ENCODE data around the gene ABHD16A. TPM values are rescaled to one million over a fixed set of nuclear protein-coding genes. Genes with fewer than 3 reads are reported as not detected.

Gene ABHD16A
- total and polyA plus RNA-seq, 10 of the 15 experiments (the other 5 are each of a cell fraction or from before 2014, with no cell fraction given): 7.5 to 43.0 (median 32.9) TPM

DNA sequence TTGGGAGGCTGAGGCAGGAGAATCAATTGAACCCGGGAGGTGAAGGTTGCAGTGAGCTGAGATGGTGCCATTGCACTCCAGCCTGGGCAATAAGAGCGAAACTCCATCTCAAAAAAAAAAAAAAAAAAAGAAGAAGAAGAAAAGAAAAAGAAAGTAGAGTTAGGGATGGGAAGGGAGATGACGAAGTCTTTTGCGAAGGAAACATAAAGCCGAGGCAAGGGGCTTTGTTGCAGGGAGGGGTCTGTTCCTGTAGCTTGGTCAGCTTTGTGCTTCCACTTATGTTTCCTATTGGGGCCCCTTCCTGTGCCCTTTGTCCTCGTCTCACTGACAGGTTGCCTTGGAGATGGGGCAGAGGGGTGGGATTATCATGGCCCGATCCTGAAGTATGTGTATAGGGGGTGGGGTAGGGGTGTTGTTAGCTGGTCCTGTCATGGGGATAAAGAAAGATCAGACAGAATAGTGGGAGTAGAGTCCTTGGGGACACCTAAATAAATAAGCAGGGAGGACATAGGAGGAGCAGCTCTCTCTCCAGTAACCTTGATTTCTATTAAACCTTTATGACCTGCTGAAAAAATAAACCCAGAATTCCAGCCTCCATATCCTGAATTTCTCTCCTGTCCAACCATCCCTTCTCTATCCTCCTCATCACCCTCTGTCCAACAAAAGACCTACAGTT lies 34.3 kb upstream of the ABHD16A start (continued):
- no peak for TF ChIP-seq MTA3 (IDR thresholded peaks at IDR 0.05; ENCODE audit: borderline replicate concordance, low read length)
- TF ChIP-seq NR2C1 (IDR thresholded peaks at IDR 0.05): peak; percentile 20; the same call in 1 of the 2 replicates
- no peak for TF ChIP-seq RUNX3 (IDR thresholded peaks at IDR 0.05; ENCODE audit: low read length)
- no peak for TF ChIP-seq CBFB (IDR thresholded peaks at IDR 0.05; ENCODE audit: low read depth)
- TF ChIP-seq, protein P1, sequence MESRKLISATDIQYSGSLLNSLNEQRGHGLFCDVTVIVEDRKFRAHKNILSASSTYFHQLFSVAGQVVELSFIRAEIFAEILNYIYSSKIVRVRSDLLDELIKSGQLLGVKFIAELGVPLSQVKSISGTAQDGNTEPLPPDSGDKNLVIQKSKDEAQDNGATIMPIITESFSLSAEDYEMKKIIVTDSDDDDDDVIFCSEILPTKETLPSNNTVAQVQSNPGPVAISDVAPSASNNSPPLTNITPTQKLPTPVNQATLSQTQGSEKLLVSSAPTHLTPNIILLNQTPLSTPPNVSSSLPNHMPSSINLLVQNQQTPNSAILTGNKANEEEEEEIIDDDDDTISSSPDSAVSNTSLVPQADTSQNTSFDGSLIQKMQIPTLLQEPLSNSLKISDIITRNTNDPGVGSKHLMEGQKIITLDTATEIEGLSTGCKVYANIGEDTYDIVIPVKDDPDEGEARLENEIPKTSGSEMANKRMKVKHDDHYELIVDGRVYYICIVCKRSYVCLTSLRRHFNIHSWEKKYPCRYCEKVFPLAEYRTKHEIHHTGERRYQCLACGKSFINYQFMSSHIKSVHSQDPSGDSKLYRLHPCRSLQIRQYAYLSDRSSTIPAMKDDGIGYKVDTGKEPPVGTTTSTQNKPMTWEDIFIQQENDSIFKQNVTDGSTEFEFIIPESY (IDR thresholded peaks at IDR 0.05): no peak
- TF ChIP-seq HDAC6 (IDR thresholded peaks at IDR 0.05; ENCODE audit: unreplicated experiment): no peak
- 0 out of 2 replicates have a peak, but pooled peaks have one; percentile 12 for TF ChIP-seq BMI1 (IDR thresholded peaks at IDR 0.05; ENCODE audit: borderline replicate concordance)
- TF ChIP-seq, protein P2, sequence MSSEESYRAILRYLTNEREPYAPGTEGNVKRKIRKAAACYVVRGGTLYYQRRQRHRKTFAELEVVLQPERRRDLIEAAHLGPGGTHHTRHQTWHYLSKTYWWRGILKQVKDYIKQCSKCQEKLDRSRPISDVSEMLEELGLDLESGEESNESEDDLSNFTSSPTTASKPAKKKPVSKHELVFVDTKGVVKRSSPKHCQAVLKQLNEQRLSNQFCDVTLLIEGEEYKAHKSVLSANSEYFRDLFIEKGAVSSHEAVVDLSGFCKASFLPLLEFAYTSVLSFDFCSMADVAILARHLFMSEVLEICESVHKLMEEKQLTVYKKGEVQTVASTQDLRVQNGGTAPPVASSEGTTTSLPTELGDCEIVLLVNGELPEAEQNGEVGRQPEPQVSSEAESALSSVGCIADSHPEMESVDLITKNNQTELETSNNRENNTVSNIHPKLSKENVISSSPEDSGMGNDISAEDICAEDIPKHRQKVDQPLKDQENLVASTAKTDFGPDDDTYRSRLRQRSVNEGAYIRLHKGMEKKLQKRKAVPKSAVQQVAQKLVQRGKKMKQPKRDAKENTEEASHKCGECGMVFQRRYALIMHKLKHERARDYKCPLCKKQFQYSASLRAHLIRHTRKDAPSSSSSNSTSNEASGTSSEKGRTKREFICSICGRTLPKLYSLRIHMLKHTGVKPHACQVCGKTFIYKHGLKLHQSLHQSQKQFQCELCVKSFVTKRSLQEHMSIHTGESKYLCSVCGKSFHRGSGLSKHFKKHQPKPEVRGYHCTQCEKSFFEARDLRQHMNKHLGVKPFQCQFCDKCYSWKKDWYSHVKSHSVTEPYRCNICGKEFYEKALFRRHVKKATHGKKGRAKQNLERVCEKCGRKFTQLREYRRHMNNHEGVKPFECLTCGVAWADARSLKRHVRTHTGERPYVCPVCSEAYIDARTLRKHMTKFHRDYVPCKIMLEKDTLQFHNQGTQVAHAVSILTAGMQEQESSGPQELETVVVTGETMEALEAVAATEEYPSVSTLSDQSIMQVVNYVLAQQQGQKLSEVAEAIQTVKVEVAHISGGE (CRISPR knock-in tag; IDR thresholded peaks at IDR 0.05): no peak
- TF ChIP-seq NBN (IDR thresholded peaks at IDR 0.05): no peak
- TF ChIP-seq, protein P3, sequence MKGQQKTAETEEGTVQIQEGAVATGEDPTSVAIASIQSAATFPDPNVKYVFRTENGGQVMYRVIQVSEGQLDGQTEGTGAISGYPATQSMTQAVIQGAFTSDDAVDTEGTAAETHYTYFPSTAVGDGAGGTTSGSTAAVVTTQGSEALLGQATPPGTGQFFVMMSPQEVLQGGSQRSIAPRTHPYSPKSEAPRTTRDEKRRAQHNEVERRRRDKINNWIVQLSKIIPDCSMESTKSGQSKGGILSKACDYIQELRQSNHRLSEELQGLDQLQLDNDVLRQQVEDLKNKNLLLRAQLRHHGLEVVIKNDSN (IDR thresholded peaks at IDR 0.05; ENCODE audit: borderline replicate concordance, extremely low read length, insufficient read depth, low read depth, low read length): no peak
- no peak for TF ChIP-seq EP300 (IDR thresholded peaks at IDR 0.05; ENCODE audit: borderline replicate concordance in 1 of 2, control insufficient read depth in 1 of 2, low read depth in 2 of 2, low read length in 2 of 2)
- no peak for TF ChIP-seq TCF7 (IDR thresholded peaks at IDR 0.05; ENCODE audit: borderline replicate concordance)
- TF ChIP-seq TCF3 (IDR thresholded peaks at IDR 0.05; ENCODE audit: borderline replicate concordance, insufficient read depth, low read depth, low read length): no peak
